Stimulated activated CD4-positive, alpha-beta T cell treated with anti-CD3 and anti-CD28 coated beads, Interleukin-1b, Interleukin-23, amount 100 ng/mL, for 1 hour (primary cell): ENCODE measurements around the gene EPG5.

Source experiments
- DNase-seq, 2 donors: peaks; one replicate each; pipeline ENCODE4 v3.0.0-alpha.2; 2020; ENCODE audit warnings: low read depth in 2 of 2

The EPG5 gene

DNA sequence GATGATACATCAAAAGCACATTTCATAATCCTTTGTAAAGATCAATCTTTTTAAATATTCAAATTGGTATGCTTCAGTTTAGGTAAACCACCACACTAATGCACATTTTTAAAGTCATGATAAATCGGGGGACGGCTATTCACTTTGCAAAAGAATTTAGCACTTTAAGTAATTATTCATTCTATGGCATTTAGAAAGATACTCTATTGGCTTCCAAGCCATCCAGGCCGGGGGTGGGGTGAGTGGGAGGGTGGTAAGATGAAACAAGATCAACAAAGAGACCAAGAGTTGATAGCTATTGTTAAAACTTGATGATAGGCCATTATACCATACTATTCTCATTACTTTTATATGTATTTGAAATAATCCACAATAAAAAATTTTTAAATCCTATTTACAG, 41.0 kb downstream of the EPG5 start:
- no peak for DNase-seq

DNA sequence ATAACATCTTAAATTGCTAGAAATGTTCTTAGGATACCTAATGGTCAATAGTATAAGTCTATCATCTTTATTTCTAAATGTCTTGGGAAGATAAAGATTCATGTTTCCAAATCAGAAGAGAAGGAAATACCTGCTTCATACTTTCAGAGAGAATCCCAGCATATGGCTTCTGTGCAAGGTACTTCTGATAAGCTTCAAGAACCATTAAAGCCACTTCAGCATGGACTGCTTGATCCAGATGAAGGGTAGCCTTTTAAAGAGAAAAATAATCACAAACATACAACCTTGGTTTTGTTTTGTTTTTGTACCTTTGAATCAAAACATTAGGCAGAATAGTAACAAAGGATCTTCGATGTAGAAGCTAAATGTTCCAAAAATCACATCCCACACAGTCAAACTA, 44.0 kb downstream of the EPG5 start:
- DNase-seq = no peak

DNA sequence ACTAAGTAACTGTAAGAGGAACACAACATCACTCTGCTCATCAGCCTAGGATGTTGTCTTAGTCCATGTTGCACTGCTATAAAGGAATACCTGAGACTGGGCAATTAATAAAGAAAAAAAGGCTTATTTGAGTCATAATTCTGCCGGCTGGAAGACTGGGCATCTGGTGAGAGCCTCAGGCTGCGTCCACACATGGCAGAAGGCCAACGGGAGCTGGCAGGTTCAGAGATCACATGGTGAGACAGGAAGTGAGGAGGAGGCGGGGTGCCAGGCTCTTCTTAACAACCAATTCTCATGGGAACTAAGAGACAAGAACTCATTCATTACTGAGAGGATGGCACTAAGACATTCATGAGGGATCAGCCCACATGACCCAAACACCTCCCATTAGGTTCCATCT, 46.8 kb downstream of the EPG5 start:
- no peak for DNase-seq

DNA sequence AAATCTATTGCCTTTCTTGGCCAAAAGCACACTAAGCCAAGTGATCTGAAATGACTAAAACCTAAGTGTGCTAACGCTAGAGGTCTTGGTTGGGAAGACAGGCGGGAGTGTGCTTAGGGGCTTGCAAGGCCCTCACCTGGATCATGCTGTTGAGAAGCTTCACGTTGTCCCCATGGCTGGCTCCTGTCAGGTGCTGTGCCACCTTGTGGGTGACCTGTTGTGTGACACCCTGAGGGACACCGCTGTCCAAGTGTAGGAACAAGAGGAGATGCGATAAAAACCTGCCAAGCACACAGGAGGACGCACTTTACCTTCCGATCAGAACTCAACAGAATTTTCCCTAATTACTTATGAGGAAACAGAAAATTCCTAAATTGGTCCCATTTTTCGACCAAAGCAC, 50.8 kb downstream of the EPG5 start:
- no peak for DNase-seq

DNA sequence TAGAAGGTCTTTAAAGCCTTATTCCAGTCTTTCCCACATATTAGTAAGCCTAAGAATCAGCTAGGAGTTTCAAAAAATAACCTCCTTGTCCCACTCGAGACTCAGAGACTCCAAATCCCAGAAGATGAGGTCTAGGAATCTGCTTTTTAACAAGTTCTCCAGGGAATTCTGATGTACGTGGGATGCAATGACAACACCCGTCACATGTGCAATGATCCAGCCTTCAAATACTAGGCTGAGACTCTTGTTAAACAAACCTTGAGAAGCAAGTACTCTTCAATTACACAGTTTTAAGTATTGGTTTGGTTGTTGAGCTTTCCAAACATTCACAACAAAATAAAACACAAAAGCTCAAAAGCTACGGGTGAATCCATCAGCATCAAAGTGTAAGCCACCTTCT, 53.9 kb downstream of the EPG5 start:
- no peak for DNase-seq

DNA sequence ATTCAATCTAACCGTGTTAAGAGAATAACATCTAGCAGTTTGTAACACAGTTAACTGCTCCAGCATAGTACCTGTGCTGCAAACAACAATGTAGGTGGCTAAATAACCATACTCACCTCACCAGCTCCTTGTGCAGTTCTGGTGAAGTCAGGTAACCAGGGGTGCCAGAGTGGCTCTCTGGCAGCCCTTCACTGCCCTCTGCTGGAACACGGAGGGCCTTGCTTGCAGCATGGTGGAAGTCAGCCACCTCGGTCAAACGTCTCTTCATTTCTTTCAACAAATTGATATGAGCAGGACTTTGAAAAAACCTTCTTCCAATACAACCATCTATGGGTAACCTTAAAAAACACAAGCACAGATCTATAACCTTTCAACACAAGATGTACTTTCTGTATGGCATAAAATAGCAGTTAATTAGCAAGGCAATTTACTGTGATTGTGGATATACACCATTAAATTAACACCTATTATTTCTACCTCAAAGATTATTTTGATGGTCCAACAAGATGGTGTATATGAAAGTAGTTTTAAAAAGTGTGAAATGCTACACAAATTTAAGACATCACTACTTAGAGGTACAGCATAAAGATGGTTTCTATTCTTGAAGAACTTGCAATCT, 56.6 kb downstream of the EPG5 start:
- DNase-seq = peak; percentile 10 to 43

DNA sequence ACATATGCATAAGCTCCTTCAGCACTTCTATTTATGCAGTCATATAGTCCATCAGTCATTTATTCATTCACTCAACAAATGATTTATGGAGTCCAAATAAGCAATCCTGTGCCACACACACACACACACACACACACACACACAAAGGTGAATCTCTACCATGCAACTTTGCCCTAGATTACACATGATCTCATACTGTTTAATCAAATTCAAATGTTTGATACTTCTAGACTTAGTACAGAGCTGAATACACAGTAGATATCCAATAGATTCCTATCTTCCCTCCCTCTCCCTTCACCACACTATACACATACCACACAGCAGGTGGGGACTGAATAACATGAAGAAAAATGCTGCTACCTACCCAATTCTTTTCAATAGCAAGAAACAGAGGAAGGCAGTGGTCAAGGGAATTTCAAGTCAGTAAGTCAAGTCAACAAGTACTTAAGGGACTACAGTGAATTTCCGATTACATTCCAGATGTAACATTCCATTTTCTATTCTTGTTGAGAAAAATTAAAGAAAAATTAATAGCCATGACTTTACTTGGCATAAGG, 65.4 kb downstream of the EPG5 start:
- no peak for DNase-seq

DNA sequence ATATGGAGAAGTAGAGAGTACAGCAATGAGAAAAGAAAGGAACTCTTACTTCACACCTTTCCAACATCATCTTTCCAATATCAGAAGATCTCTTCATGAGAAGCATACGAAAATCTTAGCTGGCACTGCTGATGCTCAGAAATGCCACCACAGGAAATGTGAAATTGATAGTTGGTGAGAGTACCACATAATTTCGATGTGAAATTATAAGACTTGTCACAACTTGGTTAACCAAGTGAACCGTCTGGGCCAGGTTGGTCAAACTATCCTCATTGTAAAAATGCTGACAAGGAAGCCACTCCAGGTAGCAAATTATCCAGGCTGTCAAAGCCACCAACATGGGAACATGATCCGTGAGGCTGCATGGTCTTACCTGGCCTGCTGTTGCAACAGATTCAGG, 66.5 kb downstream of the EPG5 start:
- DNase-seq = no peak

DNA sequence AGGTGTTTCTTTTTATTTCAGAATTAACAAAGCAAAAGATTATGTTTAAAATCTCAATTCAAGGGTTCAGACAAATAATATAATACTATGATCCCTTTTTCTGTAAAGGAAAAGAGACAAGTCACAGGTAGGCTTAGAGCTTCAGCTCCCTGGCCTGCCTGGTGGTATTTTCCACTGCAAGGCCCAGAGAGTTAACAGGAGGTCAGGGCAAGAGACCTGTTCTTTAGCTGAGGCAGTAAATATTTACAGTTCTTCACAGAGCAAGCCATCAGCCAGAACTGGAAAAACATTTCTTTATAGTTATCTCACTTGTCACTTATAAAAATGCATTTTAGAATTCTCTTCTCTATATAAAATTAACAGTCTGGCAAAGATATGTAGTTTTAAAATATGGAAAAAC, 70.1 kb downstream of the EPG5 start:
- no peak for DNase-seq

DNA sequence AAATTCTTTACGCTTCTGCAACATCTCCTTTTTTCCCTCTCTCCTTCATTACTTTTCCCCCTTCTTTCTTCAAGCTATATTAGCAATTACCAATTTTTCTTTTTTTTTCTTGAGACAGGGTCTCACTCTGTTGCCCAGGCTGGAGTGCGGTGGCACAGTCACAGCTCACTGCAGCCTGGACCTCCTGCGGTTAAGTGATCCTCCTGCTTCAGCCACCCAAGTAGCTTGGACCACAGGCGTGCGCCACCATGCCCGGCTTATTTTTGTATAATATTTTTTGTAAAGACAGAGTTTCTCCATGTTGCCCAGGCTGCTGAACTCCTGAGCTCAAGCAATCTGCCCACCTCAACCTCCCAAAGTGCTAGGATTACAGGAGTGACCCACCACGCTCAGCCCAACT, 70.7 kb downstream of the EPG5 start:
- no peak for DNase-seq

DNA sequence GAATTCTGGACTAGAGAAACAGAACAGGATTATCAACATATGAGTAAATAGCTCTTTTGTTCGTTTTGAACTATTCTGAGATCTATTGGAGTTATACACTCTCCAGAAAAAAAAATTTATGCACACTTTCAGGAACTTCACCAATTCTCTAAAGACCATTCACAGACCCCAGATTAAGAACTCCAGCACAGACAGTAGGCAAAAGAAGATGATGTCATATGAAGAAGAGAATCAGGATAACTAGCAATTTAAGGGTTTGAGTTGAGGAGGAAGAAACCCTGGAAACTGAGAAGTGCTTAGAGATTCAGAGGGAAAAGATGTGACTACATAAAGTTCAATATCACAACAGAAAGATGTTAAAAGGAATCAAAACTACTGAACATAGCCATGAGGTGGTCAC, 71.8 kb downstream of the EPG5 start:
- DNase-seq = no peak

DNA sequence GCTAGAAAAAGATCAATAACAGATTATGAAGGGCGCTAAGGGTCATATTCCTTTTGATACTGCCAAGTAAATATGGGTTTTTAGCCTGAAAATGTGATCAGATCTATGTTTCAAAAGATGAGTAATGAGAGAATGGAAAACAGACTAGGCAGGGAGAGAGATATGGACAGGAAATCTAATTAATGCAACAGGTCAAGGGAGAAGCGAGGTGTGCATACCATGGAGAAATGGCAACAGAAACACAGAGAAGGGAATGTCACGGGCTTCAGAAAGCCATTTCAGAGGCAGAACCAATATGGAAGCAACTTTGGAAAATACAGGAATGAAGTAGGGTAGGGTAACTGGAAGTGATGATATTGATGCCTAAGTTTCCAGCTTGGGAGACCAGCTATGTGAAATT, 72.3 kb downstream of the EPG5 start:
- DNase-seq = no peak

DNA sequence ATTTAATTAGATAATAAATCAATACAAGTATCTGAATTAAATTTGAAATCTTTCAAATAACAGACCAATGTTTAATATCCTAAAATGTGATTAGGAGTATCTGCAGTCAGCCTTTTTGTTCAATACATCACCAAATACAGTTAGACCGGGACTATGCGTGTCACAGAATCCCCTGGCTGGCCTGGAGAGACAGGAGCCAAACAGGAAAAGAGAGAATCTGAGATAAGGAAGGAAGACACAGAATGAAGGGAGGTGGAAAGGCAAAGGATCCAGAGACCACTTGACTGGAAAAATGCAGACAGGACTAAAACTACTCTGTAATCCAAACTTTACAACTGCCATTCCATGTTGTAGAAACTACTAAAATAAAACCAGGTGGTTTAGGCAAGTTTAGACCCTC, 75.3 kb downstream of the EPG5 start:
- DNase-seq = no peak

DNA sequence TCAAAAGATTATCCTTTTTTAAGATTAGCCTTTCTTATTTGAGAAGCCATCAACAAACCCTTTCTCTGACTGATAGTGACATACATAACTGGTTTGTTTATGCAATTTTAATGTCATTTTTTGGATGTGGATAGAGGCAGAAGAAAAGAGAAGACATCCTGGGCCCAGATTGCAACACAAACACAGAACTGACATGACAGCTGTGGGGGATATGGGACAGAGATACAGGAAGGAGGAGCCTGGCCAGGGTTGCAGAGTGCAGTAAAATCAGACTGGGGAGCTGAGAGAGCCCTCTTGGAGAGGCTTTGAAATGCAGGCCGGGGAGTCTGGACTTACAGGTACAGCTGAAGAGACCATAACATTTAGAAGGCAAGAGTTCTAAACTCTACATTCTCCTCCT, 76.5 kb downstream of the EPG5 start:
- DNase-seq = no peak

DNA sequence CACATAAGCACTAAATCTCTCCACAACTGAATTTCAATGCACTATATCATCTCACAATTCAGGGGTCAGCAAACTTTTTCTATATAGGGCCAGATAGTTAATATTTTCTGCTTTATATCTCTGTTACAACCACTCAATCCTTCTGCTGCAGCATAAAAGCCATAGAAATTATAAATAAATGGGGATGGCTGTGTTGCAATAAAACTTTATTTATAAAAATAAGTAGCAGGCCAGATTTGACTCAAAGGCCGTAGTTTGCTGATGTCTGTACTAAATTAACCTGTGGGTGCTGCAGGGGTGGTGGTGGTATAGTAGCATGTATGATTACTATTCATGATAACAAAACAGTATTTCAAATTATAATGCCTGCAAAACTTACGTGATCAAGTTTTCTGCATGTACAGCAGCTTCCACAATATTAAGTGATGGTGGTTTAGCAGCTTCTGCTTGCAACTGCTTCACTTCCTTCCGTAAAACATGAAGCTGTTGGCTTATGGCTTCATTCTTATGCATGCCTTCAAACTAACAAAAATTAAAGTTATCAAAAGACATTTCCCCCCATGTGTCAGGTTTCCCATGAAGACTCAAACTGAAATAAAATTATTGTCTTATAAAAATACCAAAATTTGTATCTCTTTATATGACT, 77.6 kb downstream of the EPG5 start:
- DNase-seq = no peak

DNA sequence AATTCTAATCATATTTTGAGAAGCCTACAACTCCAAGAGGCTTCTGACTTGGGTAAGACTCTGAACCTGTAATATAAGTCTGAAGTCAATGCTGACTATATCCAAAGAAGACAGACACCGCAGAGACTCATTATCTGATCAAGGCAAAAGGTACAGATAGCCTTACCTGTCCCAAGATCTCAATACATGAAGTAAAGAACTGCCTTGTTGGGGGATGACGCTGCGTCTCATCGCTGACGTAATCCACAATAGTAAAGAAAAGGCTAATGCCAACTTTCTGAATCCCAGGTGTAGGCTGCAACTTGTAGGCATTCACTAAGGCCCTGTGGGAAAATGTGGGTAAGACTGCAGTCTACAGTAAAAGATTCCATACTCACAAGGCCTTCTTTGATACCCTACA, 79.5 kb downstream of the EPG5 start:
- no peak for DNase-seq

DNA sequence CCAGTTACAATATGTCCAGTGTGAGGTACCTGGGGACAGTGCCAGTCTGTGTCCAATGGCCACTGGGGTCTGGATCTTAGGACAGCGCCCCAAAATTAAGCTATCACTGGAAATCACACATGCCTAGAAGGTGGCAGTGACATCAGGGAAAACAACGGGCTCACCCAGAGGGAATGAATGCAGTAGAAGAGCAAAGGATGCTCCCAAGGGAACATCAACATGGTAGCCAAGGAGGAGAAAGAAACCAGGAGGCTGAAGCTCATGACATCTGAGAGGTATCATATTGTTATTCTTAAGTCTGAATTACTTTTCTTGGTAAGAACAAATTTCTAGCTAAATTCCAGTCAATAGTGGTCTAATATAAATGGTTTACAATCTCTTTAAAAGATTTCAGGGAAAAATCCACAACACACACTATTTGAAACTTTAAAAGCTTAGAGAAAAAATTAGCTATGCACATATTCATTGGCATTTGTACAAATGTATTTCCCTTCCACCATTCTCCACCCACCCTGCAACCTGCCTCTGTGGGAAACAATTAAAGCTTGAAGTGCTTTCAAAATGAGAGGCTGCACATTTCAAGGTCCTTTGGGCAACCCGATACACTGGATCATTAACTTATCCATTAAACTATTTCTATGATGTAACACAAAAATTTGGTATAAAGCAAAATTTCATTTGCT, 86.1 kb downstream of the EPG5 start:
- no peak for DNase-seq

DNA sequence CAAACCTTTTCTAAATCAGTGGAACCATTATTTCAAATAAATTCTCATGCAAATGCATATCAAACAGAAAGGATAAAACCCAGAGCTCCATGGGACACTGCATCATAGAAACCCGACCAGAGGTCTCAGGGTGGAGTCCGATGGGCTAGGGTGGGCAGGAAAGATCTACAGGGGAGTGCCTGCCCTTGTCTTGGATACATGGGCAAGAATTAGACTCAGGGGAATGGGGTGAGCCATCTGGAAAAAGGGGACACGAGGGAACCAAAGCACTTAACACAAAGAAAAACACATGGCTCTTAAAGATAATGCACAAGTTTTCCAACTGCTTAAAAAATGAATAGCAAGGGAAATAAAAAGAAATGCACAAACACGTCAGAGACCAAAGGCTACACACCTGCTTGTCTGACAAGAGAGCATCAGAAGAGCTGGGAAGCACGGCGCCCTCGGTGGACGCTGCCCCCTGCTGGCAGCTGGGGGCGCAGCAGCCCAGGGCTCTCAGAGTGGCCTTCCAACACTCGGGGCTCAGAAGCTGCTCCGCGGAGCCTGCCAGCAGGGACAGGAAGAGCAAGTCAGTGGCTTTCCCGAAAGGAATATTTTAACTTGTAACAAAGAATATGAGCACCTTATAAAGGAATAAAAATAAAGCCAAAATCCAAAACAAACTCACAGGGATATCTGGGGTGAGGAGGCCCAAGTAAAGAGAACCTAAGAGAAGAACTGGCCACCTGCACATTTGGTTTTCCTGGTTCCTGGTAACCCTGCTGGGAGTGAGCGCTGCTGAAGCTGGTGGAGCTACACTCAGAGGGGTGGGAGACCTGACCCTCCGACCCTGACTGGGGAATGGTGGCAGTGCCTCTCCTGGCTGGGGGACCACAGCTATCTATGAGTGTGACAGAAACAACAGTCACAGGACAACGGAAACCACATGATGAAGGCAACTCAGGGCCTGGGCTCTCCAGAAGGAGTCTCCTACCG, 87.2 kb downstream of the EPG5 start:
- DNase-seq = peak; percentile 24 to 67

DNA sequence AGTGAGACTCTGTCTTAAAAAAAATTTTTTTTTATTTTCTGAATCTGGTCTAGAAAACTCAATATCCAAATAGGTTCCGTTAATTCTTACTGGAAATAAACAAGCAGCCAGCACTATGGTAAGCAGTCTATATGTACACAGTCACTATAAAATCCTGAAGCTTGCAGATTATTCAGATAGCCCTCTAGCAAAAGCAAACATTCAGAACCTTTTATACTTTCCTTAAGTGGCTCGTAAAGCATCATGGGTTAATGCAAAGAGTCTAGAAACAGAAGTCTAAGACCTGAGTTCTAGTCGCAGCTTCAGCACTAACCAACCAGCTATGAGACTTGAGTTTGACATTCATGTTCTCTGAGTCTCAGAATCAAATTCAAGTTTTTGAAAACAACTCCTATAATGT, 89.7 kb downstream of the EPG5 start:
- no peak for DNase-seq

DNA sequence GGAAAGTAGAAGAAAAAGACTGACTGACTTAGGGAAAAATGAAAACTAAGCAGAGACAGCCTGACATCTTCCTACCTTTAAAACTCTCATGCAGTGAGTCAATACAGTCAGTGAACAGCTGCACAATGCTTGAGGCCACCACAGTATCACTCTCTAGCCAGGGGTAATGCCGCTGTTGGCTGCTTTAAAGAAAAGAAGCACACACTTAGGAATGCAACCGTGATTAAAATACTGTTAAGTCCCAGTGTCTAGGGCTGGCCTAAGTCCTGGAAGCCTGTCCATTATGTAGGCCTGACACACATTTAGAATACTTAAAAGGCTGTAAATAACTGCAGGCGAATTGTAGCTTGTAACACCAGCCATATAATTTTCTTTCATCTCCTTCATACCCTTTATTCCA, 91.0 kb downstream of the EPG5 start:
- no peak for DNase-seq

DNA sequence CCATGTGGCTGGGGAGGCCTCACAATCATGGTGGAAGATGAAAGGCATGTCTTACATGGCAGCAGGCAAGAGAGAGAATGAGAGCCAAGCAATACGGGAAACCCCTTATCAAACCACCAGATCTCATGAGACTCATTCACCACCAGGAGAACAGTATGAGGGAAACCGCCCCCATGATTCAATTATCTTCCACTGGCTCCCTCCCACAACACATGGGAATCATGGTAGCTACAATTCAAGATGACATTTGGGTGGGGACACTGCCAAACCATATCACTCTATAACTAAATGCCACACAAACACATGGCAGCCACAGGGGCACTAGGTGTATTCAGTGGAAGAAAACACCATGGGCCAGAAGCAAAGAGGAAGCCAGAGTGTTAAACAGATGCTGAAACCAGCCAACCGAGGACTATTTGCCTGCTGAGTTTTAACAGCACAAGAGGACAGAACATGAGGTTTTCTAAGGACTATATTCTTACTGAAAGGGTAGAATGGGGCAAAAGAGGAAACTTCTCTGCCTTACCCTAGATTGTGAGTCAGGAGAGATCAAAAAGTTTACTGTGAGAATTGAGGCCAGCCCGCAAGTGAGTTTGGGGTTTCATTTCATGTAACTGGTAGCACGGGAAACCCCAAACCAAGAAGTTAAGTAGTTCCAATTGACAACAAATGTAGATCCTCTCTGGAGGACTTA, 92.5 kb downstream of the EPG5 start:
- no peak for DNase-seq
